ENCODE results near the gene POLR1E.

The POLR1E gene

DNA sequence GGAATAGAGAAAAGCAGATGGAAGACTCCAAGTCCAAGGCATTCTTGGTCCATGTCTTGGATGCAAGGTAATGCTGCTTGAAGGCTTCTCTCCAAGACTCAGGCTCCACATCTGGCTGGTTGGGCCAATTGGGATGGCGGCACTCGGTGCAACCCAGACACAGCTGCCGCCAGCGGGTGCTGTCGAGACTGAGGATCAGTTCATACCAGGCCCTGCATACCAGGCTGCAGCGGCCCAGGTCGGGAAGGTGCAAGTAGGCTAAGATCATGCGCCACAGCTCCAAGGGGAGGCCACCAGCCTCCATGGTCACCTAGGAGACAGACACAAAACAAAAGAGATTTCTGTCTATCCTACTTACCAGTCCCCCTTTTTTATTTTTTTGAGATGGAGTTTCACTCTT lies 55.7 kb downstream of the POLR1E start:
- DNase-seq = no peak

DNA sequence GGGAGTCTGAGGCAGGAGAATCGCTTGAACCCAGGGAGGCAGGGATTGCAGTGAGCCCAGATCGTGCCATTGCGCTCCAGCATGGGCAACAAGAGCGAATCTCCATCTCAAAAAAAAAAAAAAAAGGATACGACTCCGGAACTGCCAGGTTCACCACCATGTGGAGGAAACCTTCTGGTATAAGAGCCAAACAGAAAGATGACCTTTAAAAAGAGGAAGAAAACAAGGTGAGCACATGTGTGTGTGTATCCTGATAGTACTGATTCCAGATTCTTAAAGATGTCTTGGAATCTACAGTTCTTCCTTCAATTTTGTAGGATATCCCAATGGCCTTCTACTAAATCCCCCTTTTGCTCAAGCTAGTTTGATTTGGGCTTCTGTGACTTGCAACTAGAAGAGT lies 56.7 kb downstream of the POLR1E start:
- DNase-seq = no peak

DNA sequence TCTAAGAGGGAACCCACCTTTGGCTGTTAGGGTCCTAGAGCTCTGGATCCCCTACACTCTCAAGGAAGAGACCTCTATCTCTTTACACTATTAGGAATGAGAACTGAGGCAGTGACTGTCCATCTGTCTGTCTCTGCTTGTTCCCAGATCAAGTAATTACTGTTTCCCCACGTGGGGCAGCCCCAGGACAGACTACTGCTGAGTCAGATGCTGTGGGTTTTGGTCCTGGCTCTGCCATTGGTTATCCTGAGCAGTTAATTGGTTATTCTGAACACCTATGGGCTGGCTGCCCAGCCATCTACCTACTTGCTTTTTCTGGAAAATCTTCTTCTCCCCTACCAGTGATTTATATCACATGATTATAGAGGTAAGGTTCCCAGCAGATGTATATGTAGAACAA lies 57.1 kb downstream of the POLR1E start:
- no peak for DNase-seq

DNA sequence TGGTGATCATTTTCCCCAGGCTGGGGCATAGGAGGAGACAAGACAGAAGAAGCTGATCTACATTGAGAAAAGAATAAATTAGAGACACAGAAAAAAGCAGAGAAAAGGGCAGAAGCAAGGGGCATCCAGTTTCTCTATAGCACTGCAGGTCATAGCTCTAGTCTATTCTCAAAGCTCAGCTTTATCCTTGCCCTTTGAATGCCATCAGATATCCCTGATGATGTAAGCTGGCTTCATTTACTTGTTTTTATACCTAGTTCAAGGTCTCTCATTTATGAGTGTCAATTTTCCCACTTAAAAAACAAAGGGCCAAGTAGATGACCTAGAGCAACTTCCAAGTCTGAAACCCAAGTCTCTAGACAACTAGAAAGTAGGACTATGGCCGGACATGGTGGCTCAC lies 57.7 kb downstream of the POLR1E start:
- no peak for DNase-seq

DNA sequence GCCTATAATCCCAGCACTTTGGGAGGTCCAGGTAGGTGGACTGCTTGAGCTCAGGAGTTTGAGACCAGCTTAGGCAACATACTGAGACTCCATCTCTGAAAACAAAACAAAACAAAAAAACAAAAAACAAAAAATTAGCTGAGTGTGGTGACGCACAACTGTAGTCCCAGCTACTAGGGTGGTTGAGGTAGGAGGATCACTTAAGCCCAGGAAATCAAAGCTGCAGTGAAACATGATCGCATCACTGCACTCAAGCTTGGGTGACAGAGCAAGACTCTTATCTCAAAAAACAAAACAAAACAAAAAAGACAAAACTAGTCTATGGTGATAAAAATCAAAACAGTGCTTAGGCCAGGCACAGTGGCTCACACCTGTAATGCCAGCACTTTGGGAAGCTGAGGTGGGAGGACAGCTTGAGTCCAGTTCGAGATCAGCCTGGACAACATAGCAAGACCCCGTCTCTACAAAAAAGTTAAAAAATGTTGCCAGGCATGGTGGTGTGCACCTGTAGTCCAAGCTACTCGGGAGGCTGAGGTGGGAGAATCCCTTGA lies 61.7 kb downstream of the POLR1E start:
- DNase-seq = no peak

DNA sequence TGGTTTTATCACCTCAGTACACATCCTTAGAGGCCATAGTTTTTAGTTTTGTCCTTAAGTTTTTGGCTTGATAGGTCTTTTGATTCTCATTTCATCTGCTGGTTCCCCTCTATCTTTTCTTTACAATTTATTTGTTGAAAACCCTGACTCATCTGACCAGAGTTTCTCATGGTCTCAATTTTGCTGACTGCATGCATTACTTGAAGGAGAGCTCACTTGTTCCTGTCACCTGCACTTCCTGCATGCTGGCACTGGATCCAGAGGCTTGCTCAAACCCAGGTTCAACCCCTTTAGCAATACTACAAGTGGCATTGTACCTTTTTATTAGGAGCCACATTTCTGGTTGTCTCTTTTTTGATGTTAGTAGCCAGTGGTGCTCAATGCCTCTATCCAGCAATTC lies 63.8 kb downstream of the POLR1E start:
- no peak for DNase-seq

DNA sequence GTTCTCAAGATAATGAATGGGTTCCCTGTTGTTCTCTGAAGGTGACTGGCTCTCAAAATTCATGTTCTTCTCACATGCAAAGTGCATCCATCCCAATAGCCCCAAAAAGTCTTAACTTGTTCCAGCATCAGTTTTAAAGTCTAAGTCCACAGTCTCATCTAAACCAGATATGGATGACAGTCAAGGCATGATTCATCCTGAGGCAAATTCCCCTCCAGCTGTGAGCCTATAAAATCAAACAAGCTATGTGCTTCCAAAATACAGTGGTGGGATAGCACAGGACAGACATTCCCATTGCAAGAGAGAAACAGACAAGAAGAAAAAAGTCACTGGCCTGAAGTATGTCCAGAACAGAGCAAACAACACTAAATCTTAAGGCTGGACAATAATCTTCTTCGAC lies 65.0 kb downstream of the POLR1E start:
- DNase-seq = no peak

DNA sequence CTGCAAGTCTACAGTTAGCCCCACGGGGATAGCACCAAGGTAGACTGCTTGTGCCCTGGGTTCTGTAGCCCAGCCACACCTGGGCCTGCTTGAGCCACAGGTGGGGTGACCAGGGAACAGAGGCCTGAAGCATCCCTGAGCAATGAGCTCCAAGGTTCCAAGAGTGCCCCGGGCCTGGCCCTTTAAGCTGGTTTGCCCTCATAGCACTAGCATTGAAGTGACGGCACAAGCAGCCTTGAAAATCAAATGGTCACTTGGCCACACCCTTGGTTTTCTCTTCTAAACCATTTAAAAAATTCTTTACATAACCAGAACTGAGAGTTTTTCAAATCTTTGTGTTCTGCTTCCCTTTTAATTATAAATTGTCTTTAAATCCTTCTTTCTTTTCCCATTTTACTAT lies 65.7 kb downstream of the POLR1E start:
- DNase-seq = no peak

DNA sequence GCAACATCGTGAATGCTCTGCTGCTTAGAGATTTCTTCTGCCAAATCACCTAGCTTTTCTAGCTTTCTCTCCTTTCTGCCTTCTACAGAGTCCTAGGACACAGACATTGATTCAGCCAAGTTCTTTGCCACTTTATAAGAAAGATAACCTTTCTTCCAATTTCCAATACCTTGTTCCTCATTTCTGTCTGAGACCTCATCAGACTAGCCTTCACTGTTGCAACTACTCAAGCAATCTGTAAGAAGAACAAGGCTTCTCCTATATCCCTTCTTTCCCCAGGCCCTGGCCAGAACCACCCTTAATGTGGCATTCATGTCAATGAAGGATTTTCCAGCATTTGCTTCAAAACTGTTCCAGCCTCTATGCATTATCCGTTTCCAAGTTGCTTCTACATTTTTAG lies 66.1 kb downstream of the POLR1E start:
- DNase-seq = no peak
